Nephron (organoid): ENCODE measurements around the gene SLC29A3.

Source experiments
- H3K27ac Mint-ChIP-seq, 3 experiments: 2 replicates each; pipeline ENCODE4 v1.8.0; 2020; ENCODE audit warnings: mixed read lengths in 3 of 3, mild to moderate bottlenecking in 2 of 3, moderate library complexity in 1 of 3
- H3K27me3 Mint-ChIP-seq: 2 replicates; pipeline ENCODE4 v1.8.0; 2021; ENCODE audit warnings: low read depth, mild to moderate bottlenecking, moderate library complexity, mixed read lengths
- H3K36me3 Mint-ChIP-seq: 2 replicates; pipeline ENCODE4 v1.8.0; 2020; ENCODE audit warnings: low read depth, mixed read lengths
- H3K4me1 Mint-ChIP-seq: 2 replicates; pipeline ENCODE4 v1.8.0; 2020; ENCODE audit warnings: mixed read lengths
- H3K4me3 Mint-ChIP-seq, 3 experiments: 2 replicates each; pipeline ENCODE4 v1.8.0; 2020; ENCODE audit warnings: mild to moderate bottlenecking in 3 of 3, mixed read lengths in 3 of 3, moderate library complexity in 2 of 3
- H3K9me3 Mint-ChIP-seq: 2 replicates; pipeline ENCODE4 v1.8.0; 2020; ENCODE audit warnings: mixed read lengths
- TF ChIP-seq, protein P1 (sequence below), 3 experiments: fragments of 200-600 bp; sonication (generic); IDR thresholded peaks; one replicate each; pipeline ENCODE4 v1.5.0; 2021; ENCODE audit warnings: antibody characterized with exemption in 3 of 3; ENCODE audit not compliant: unreplicated experiment in 3 of 3

The SLC29A3 gene

DNA sequence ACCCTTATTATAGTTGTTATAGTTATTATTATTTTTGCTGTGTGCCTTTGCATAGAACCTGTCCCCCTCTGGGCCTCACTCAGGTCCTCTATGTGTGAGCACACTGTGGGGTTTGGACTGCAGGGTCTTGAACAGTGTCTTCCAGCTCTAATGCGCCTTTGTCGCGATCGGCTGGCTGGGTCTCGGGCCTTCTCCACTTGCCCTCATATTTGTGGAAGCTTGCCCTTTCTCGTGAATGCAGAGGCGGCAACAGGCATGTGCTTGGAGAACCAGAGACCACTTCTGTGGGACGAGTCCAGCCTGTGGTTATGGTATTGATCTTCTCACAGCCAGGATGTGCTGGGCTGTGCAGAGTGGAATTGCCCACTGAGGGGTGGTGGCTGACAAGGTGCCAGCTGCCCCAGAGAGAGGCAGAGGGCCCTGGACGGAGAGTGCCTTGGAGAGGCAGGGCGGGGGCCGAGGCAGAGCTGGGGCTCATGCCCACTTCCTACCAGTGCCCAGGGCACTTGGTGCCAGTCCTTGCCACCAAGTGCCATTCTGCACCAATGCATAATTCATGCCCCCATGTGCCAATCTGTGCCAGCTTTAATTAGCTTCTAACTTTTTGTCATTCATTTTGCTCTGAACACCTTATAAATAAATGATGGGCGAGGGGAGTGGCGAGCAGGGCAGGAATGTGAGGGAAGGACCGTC is 70.9 kb downstream of the SLC29A3 start:
- TF ChIP-seq, protein P1, sequence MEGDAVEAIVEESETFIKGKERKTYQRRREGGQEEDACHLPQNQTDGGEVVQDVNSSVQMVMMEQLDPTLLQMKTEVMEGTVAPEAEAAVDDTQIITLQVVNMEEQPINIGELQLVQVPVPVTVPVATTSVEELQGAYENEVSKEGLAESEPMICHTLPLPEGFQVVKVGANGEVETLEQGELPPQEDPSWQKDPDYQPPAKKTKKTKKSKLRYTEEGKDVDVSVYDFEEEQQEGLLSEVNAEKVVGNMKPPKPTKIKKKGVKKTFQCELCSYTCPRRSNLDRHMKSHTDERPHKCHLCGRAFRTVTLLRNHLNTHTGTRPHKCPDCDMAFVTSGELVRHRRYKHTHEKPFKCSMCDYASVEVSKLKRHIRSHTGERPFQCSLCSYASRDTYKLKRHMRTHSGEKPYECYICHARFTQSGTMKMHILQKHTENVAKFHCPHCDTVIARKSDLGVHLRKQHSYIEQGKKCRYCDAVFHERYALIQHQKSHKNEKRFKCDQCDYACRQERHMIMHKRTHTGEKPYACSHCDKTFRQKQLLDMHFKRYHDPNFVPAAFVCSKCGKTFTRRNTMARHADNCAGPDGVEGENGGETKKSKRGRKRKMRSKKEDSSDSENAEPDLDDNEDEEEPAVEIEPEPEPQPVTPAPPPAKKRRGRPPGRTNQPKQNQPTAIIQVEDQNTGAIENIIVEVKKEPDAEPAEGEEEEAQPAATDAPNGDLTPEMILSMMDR (IDR thresholded peaks at IDR 0.05; ENCODE audit: unreplicated experiment in 3 of 3): no peak
- Mint-ChIP-seq H3K27ac (no peak overlapping the region), H3K9me3 (no peaks in the 10 kb centered on the region), H3K27me3 (peaks cover 63% of the 10 kb centered on the region), H3K36me3 (no peaks in the 10 kb centered on the region), H3K4me1 (no peaks in the 10 kb centered on the region), H3K4me3 (no peak overlapping the region)

DNA sequence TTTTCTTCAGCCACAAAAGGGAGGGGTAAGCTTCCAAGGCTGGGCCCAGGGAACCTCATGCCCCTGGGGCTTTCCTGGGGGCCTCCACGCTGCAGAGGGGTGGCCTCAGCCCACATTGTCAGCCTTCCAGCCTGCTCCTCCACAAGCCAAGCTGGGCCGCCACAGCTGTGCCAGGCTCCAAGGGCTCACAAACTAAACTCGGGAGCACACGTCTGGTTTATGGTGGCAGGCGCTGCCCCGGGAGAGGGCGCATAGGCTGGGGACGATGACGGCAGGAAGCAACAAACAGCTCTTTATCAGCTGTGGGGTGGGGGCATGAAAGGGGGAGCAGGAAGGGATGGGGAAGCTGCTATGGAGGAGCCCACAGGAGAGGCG is 71.4 kb downstream of the SLC29A3 start:
- Mint-ChIP-seq H3K4me3 (no peak overlapping the region), H3K27ac (no peak overlapping the region), H3K4me1 (no peaks in the 10 kb centered on the region), H3K27me3 (peaks cover 63% of the 10 kb centered on the region), H3K36me3 (no peaks in the 10 kb centered on the region), H3K9me3 (no peaks in the 10 kb centered on the region)
- TF ChIP-seq, protein P1 (IDR thresholded peaks at IDR 0.05; ENCODE audit: unreplicated experiment in 3 of 3): no peak

DNA sequence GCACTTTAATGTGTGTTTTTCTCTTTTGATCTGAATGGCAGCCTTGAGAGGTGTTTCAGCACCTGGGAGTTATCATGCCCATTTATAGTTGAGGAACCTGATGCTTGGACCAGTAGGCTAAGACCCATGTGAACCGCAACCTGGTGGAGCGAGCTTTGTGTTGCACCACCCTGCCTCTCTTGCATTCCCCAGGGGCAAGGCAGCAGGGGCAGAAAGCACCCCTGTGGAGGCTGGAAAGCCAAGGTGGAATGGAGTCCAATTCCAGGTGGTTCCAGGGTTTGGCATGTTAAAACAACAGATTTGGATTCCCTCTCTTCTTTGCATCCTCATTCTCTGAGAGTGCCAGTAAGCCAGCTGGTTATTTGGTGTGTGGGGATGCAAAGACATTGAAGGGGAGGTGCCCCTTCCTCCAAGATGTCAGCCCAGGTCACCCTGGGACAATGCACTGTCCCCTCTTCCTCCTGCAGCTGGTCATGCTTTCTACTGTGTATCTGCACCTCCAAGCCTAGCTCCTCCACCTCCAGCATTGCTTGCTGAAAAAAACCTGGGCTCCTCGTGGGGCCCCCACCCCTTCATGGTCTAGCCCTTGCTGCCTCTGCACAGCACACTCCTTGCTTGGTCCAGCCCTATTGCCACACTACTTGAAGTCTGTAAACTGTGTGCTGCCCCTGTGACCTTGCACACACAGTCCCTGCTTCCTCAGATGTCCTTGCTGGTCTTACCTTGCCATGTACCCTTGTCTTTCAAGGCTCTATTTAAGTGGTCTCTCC is 72.0 kb downstream of the SLC29A3 start:
- H3K27ac Mint-ChIP-seq: no peak overlapping the region
- H3K4me1 Mint-ChIP-seq: no peaks in the 10 kb centered on the region
- no peaks in the 10 kb centered on the region for H3K36me3 Mint-ChIP-seq
- TF ChIP-seq, protein P1 (IDR thresholded peaks at IDR 0.05; ENCODE audit: unreplicated experiment in 3 of 3): no peak
- H3K4me3 Mint-ChIP-seq: no peak overlapping the region
- no peaks in the 10 kb centered on the region for H3K9me3 Mint-ChIP-seq
- peaks cover 63% of the 10 kb centered on the region for H3K27me3 Mint-ChIP-seq

DNA sequence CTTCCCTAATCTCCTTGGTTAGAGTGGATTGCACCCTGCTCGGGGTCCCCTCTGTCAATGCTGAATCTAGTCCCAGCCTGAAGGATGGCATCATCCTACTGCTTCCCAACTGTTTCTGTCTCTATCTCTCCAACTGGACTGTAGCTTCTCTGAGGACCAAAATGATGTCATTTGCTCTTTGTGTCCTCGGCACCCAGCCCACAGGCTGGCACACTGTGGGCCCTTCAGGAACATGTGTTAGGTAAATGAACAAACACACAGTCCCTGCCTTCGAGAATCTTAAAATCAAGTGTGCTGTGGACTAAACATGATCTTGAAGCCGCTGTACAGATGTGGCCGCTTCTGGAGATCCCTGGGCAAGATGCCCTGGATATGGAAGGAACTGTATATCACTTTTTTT is 72.6 kb downstream of the SLC29A3 start:
- Mint-ChIP-seq H3K36me3 (no peaks in the 10 kb centered on the region), H3K4me1 (no peaks in the 10 kb centered on the region), H3K27me3 (peaks cover 58% of the 10 kb centered on the region), H3K4me3 (no peak overlapping the region), H3K27ac (no peak overlapping the region), H3K9me3 (no peaks in the 10 kb centered on the region)
- TF ChIP-seq, protein P1 (IDR thresholded peaks at IDR 0.05; ENCODE audit: unreplicated experiment in 3 of 3): no peak

DNA sequence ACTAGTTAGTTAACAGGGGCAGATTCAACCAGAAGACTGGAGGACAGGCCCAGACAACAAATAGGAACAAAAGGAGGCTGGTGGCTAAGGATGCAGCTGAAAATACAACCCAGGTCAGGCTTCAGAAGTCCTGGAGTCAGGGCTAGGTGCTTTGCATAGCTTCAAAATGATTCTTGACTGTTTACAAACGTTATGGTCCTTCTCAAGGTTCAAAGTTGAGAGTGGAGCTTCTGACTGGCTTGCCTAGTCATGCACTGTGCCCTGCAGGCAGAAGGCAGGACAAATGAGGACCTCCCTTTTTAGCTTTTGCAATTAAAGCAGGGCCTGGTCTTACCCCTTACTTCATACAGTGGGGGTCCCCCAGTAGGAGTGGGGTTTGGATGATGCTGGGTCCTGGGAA is 73.2 kb downstream of the SLC29A3 start:
- no peak overlapping the region for H3K27ac Mint-ChIP-seq
- H3K9me3 Mint-ChIP-seq: no peaks in the 10 kb centered on the region
- H3K27me3 Mint-ChIP-seq: peaks cover 56% of the 10 kb centered on the region
- no peaks in the 10 kb centered on the region for H3K4me1 Mint-ChIP-seq
- H3K36me3 Mint-ChIP-seq: no peaks in the 10 kb centered on the region
- TF ChIP-seq, protein P1 (IDR thresholded peaks at IDR 0.05; ENCODE audit: unreplicated experiment in 3 of 3): no peak
- H3K4me3 Mint-ChIP-seq: no peak overlapping the region
